Measurements from ENCODE around the gene TRAF1.

Gene TRAF1

GRCh38 chr9:120885958-120886357 is 40.6 kb downstream of the TRAF1 start:
- DNase-seq: no peak

GRCh38 chr9:120885457-120885856 is 41.1 kb downstream of the TRAF1 start:
- DNase-seq: no peak

GRCh38 chr9:120883608-120883996 is 43.0 kb downstream of the TRAF1 start:
- no peak for DNase-seq

- DNase-seq: peak; percentile 52
These were observed 43.5 kb downstream of the TRAF1 start for GRCh38 chr9:120882935-120883607.

DNA sequence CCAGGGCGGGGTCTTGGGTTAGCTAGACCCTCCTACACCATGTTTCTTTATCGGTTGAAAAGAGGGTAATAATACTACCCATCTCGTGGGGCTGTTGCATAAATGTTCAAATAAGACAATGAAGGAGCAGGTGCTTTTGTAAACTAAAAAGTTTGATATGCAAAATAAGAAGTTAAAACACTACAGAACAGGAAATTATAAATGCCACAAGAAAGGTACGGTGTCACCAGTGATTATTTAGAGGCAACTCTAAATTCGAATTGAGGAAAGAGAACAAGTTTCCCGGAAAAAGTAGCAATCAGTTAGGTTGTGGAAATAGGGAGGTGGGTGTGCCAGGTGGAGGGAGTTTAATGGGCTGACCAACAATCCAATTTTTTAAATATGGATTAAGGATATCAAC is 47.1 kb downstream of the TRAF1 start:
- no peak for DNase-seq

DNA sequence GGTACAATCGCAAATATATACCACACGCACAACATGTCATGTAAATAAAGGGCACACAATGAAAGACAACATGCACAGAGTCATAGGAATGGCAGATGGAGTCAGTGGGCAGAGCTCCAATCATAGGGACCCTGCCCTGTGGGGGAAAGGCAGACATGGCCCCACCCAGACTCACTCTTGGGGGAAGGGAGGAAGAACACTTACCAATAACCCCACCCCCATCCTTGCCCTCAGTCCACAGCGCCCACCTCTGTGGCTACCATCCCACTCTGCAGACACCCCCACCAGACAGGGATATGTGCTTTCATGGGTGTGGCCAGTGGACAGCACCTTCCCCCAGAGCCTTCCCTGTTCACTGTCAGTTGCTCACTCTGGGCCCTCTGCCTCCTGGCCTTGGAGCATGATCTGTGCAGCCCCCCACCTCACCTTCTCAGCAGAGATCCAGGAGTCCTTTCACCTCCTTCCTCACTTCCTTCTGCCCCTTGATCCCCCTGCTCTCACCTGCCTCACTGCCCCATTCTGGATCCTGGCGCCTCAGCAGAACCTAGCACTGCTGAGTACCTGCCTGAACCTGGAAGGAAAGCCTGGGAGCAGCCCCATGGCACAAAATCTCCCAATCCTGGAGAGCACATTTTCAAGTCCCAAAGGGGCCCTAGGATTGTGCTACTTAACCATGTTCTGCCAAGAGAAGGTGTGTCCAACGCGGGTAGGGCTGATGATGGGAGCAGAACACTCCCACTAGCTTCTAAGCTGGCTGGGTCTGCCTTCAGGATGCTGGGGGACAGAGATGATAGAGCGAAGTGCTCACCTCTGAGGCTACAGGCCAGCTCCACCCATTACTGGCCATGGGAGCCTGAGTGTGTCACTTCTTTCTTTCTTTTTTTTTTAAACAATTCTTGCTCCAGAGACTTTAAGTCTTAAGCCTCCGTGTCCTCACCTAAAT is 48.1 kb downstream of the TRAF1 start:
- no peak for DNase-seq

GRCh38 chr9:120877276-120878034 is 49.1 kb downstream of the TRAF1 start:
- DNase-seq: peak; percentile 56

DNA sequence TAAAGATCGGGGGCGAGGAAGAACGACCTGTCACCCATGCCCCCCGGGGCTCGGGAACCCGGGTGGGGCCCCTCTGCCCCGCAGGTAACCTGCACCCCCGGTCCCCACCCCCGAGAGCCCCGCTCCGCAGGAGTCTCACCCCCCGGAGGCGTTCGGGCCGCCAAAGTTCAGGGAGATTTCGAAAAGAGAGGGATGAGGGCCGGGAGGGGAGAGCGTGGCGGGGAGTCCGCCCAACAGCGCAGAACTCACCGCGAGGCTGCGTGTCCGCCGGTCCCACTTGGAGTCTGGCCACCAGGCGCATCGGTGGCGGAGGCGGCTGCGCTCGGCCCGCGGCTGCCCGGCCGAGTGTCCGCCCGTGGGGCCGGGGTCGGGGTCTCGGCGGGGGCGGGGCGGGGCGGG is 49.8 kb downstream of the TRAF1 start, which contains the start of gene PHF19:
Gene PHF19 (minus strand): TSS at position 347 of the 399 bp plus-strand sequence. CDS start 2,447 bp downstream, outside the sequence.
- no peak for DNase-seq

GRCh38 chr9:120875954-120876841 is 50.4 kb downstream of the TRAF1 start:
- peak; percentile 69 for DNase-seq

DNA sequence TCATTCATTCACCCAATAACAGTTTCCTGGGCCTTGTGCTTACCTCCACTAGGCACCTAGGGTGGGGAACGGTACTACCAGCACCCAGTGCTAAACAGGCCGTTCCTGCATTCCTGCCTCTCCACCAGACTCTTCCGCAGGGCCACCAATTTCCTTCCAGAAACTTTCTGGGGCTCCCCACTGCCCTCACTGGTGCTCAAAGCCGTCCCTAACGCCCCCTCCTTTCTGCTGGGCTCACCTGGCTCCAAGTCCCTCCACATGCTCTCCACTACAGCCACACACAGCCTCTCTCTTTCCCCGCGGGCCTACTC is 51.0 kb downstream of the TRAF1 start:
- DNase-seq: no peak

- DNase-seq: no peak
These were observed 51.4 kb downstream of the TRAF1 start for GRCh38 chr9:120875195-120875565.

DNA sequence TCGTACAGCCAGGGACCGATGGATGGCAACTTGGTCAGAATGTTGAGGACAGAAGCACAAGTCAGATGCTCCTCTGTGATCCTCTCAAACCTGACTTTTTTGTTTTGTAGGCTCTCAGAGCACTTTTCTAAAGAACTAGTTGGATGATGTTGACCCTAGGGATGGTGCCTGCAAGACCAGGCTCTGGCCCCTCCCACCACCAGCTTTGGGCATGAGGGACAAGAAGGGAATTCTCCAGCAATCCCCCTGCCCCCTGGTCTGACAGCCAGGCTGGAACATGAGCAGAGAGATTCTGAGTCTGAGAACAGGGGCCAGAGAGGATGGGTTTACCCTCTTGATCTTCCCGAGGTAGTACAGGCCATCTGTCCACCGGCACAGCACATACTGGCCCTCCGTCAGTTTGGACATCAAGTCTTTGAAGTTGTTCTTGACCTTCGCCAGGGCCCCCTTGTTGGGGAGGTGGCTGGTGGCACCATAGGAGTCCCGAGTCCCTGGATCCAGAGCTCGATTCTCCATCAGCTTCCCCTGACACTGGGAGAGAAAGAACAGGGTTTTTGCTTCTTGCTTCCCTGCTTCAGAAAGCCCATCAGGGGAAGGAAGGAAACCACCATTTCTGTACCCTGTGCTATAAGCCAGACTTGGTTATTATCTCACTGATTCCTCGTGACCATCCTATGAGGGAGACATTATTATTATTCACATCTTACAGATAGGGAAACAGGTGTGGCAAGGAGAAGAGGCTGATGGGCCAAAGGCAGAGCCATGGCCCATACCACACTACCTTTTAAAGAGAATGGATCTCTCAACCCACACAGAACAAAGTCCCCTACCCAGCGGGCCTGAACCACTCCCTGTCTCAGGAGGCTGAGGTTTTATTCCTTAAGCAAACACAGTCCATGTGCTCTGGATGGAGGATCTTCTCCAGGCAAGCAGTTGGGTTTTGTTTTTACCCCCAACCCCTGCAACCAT is 52.1 kb downstream of the TRAF1 start:
- DNase-seq: no peak

GRCh38 chr9:120873512-120873911 is 53.1 kb downstream of the TRAF1 start:
- DNase-seq: peak; percentile 33

DNA sequence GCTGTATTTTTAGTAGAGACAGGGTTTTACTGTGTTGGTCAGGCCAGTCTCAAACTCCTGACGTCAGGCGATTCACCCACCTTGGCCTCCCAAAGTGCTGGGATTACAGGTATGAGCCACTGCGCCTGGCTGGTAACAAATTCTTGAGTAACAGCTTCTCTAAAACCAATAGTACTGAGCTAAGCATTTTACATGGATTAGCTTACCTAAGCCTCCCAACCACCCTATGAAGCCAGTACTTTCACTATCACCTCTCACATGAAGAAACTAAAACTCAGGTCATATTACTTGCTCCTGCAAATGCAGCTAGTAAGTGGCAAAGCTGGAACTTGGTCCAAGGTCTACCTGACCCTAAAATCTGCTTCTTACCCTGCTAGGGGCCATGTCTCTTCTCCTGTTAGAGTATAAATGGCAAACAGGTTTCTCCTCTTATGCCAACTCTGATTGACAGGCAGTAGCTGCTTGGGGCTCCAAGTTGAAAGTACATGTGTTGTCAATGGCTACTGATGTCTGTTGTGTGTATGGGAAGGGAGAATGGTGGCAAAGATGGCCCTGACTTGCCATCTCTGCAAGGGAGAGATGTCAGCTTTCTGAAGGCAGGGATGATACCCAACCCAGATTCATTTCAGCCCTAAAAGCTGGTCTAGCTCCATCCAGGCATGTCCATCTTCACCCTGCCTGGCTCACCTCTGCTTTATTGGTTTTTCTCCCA is 53.6 kb downstream of the TRAF1 start:
- no peak for DNase-seq

DNA sequence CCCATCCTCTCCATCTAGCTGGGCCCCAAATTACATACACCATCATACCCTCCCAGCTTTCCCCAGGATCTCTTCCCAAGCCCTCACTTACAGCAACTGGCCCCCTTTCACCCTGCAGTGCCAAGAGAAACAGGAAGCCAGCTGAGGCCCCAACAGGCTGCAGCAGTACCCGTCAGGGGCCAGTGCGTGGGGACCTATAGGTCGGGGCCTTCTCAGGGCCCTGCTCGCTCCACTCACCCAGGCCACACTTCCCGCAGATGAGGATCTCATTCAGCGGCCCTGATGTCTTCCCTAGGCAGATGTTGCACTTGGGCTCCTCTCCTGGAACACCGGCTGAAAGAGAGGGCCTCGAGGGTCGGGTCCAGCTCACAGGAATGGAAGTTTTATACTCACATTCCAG is 56.4 kb downstream of the TRAF1 start:
- no peak for DNase-seq

GRCh38 chr9:120869726-120870125 is 56.9 kb downstream of the TRAF1 start:
- DNase-seq: no peak

DNA sequence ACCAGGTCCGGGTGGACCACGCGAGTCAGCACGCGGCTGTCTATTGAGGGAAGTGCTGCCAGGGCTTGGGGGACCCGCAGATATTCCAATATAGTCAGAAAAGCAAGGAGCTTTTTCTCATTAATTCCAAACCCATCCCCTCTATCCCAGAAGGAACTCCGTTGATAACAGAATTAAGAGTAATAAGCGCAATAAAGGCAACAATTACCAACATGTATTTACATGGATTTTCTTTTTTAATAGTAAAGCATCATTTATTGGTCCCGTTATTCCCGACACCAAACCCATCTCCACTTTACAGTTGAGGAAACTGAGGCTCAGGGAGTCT is 57.3 kb downstream of the TRAF1 start:
- no peak for DNase-seq

GRCh38 chr9:120868676-120869359 is 57.8 kb downstream of the TRAF1 start:
- peak; percentile 95 for DNase-seq

GRCh38 chr9:120868339-120868675 is 58.3 kb downstream of the TRAF1 start:
- no peak for DNase-seq

DNA sequence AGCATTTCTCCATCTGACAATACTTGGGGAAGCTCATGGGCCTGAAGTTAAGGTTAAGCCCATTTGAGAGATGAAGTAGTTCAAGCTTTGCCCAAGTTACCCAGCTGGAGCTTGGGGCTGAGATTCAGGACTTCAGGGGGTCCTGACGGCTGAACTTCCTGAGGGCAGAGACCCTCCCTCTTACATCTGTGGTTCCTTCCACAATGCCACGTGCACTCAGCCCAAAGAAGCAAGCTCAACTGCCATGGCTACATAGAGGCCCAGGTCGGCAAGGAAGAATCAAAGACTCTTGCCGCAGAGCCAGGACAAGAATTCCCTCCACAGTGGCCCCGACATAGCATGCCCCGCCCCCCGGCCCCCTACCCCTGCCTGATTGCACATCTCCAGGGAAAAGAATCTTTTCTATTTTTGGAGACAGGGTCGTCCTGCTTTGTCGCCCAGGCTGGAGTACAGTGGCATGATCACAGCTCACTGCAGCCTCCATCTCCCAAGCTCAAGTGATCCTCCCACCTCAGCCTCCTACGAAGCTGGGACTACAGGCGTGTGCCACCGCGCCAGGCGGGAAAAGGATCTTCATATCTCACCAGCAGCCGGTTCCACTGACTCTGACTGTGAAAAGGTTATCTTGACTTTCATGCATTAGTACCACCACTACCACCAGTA is 58.8 kb downstream of the TRAF1 start:
- no peak for DNase-seq
